ENCODE data around the gene MS4A4E.

DNA sequence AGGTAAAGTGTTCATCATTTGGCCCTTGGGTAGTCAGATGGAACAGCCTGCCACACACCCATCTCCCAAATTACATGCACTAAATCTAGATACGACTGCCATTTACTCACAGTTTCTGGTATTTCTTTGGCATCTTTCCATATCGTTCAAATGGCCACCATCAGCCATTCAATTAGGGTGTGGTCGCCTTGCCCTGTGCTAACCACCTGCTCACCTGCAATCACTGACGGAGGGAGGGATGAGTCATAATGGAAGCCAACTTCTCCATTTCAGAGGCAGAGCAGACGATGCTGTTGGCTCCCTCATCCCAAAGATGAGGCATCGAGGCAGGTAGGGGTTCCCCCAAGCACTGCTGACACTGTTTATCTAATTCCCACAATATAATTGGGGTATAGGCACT lies 74.6 kb downstream of the MS4A4E start:
- TF ChIP-seq, protein P1, sequence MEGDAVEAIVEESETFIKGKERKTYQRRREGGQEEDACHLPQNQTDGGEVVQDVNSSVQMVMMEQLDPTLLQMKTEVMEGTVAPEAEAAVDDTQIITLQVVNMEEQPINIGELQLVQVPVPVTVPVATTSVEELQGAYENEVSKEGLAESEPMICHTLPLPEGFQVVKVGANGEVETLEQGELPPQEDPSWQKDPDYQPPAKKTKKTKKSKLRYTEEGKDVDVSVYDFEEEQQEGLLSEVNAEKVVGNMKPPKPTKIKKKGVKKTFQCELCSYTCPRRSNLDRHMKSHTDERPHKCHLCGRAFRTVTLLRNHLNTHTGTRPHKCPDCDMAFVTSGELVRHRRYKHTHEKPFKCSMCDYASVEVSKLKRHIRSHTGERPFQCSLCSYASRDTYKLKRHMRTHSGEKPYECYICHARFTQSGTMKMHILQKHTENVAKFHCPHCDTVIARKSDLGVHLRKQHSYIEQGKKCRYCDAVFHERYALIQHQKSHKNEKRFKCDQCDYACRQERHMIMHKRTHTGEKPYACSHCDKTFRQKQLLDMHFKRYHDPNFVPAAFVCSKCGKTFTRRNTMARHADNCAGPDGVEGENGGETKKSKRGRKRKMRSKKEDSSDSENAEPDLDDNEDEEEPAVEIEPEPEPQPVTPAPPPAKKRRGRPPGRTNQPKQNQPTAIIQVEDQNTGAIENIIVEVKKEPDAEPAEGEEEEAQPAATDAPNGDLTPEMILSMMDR (IDR thresholded peaks at IDR 0.05) = no peak
- TF ChIP-seq EP300 (IDR thresholded peaks at IDR 0.05) = no peak

Data from upper lobe of left lung (tissue), 4 donors.